CD4-positive, alpha-beta T cell (primary cell): ENCODE measurements around the gene MYO15A. TPM values are rescaled to one million over a fixed set of nuclear protein-coding genes. Genes with fewer than 3 reads are reported as not detected.

Experiments
- ATAC-seq: fragments of 200-7000 bp; cut with Tn5 transposase; one replicate; pipeline ENCODE4 v1.10.0; 2022; ENCODE audit warnings: mild to moderate bottlenecking; ENCODE audit not compliant: poor library complexity
- CTCF ChIA-PET: fragments of 350-600 bp; sonication (Branson Sonifier 250); formaldehyde crosslinking; loops from one replicate; lab custom pipeline; 2021; ENCODE audit warnings: antibody characterized with exemption, inconsistent platforms; lab: Charles Lee
- POLR2A ChIA-PET: fragments of 350-600 bp; sonication (Branson Sonifier 250); formaldehyde crosslinking; loops from one replicate; lab custom pipeline; 2021; ENCODE audit warnings: antibody characterized with exemption, inconsistent platforms; lab: Charles Lee
- DNase-seq, 14 experiments: peaks; one replicate each; pipeline ENCODE4 v3.0.0-alpha.2; 2013 to 2020; ENCODE audit warnings: mixed read lengths in 2 of 14
- H3K27ac ChIP-seq, 2 donors: one replicate each; pipeline versions ENCODE4 v1.5.1 to v1.7.0; 2013; ENCODE audit warnings: low read length in 2 of 2, low read depth in 1 of 2, mild to moderate bottlenecking in 1 of 2
- H3K27me3 ChIP-seq, 2 experiments: 1 replicate in 1 of 2; 2 replicates in 1 of 2; pipeline versions ENCODE4 v1.6.1 to v1.7.0; 2013; ENCODE audit warnings: low read length in 2 of 2, control low read depth in 1 of 2, mild to moderate bottlenecking in 1 of 2, moderate library complexity in 1 of 2; ENCODE audit not compliant: insufficient read depth in 2 of 2, control insufficient read depth in 1 of 2
- H3K36me3 ChIP-seq: one replicate; pipeline ENCODE4 v1.6.1; 2013; ENCODE audit warnings: low read length, control low read depth; ENCODE audit not compliant: insufficient read depth
- H3K4me1 ChIP-seq: one replicate; pipeline ENCODE4 v1.6.1; 2013; ENCODE audit warnings: low read length, control low read depth; ENCODE audit not compliant: insufficient read depth
- H3K4me3 ChIP-seq: one replicate; pipeline ENCODE4 v1.5.1; 2013; ENCODE audit warnings: mild to moderate bottlenecking, low read length, moderate library complexity
- H3K9me3 ChIP-seq, 2 experiments: 1 replicate in 1 of 2; 2 replicates in 1 of 2; pipeline versions ENCODE4 v1.6.1 to v1.7.0; 2013; ENCODE audit warnings: low read length in 2 of 2, mild to moderate bottlenecking in 2 of 2, control low read depth in 1 of 2, moderate library complexity in 1 of 2; ENCODE audit not compliant: control insufficient read depth in 1 of 2, insufficient read depth in 1 of 2
- H3K27ac Mint-ChIP-seq: one replicate; pipeline ENCODE4 v1.8.0; 2020; ENCODE audit warnings: mixed read lengths
- H3K27me3 Mint-ChIP-seq: one replicate; pipeline ENCODE4 v1.8.0; 2021; ENCODE audit warnings: mixed read lengths
- H3K36me3 Mint-ChIP-seq: one replicate; pipeline ENCODE4 v1.8.0; 2021; ENCODE audit warnings: low read depth, mixed read lengths
- H3K4me1 Mint-ChIP-seq: one replicate; pipeline ENCODE4 v1.8.0; 2021; ENCODE audit warnings: low read depth, mixed read lengths
- H3K4me3 Mint-ChIP-seq: one replicate; pipeline ENCODE4 v1.8.0; 2020; ENCODE audit warnings: mild to moderate bottlenecking, mixed read lengths
- H3K9me3 Mint-ChIP-seq: one replicate; pipeline ENCODE4 v1.8.0; 2020; ENCODE audit warnings: mixed read lengths
- intact Hi-C, 2 experiments: fragments of 100-400 bp; cut with DNase I in 1 of 2; cut with micrococcal nuclease in 1 of 2; formaldehyde crosslinking; loops; one replicate each; pipeline versions ENCODE4 v1.15.1 to v1.9.0; 2023 to 2025; cut with DNase I, micrococcal nuclease
- total RNA-seq, 174 experiments: library from RNA in 2 of 174; stranded (reverse) in 2 of 174; gene quantifications; one replicate each; pipeline ENCODE4 v1.2.3 and lab custom pipeline; 2021 to 2026
- TF ChIP-seq, protein P1 (sequence below): fragments of 200-600 bp; IDR thresholded peaks from one replicate; pipeline ENCODE4 v1.8.0; 2022; ENCODE audit warnings: antibody characterized with exemption, mild to moderate bottlenecking

The MYO15A gene
- total RNA-seq, 2 experiments from 2014 or later: 1.2 to 1.6 TPM

GRCh38 chr17:18105595-18105994 is 3.0 kb upstream of the MYO15A start:
- DNase-seq: no peak
- no peaks in the 10 kb centered on the region for H3K27me3 ChIP-seq
- ChIA-PET CTCF (no interaction called here), POLR2A (no interaction called here)
- Mint-ChIP-seq H3K4me1 (no peaks in the 10 kb centered on the region), H3K9me3 (no peaks in the 10 kb centered on the region), H3K4me3 (no peak overlapping the region), H3K36me3 (peaks cover 27% of the 10 kb centered on the region), H3K27me3 (no peaks in the 10 kb centered on the region), H3K27ac (no peak overlapping the region)
- no peak for ATAC-seq
- no peaks in the 10 kb centered on the region for H3K4me1 ChIP-seq
- peaks cover 24% of the 10 kb centered on the region for H3K36me3 ChIP-seq
- no peak overlapping the region for H3K27ac ChIP-seq
- H3K9me3 ChIP-seq: no peaks in the 10 kb centered on the region
- intact Hi-C loops: no loop called here
- no peak overlapping the region for H3K4me3 ChIP-seq
- TF ChIP-seq, protein P1, sequence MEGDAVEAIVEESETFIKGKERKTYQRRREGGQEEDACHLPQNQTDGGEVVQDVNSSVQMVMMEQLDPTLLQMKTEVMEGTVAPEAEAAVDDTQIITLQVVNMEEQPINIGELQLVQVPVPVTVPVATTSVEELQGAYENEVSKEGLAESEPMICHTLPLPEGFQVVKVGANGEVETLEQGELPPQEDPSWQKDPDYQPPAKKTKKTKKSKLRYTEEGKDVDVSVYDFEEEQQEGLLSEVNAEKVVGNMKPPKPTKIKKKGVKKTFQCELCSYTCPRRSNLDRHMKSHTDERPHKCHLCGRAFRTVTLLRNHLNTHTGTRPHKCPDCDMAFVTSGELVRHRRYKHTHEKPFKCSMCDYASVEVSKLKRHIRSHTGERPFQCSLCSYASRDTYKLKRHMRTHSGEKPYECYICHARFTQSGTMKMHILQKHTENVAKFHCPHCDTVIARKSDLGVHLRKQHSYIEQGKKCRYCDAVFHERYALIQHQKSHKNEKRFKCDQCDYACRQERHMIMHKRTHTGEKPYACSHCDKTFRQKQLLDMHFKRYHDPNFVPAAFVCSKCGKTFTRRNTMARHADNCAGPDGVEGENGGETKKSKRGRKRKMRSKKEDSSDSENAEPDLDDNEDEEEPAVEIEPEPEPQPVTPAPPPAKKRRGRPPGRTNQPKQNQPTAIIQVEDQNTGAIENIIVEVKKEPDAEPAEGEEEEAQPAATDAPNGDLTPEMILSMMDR: no peak

DNA sequence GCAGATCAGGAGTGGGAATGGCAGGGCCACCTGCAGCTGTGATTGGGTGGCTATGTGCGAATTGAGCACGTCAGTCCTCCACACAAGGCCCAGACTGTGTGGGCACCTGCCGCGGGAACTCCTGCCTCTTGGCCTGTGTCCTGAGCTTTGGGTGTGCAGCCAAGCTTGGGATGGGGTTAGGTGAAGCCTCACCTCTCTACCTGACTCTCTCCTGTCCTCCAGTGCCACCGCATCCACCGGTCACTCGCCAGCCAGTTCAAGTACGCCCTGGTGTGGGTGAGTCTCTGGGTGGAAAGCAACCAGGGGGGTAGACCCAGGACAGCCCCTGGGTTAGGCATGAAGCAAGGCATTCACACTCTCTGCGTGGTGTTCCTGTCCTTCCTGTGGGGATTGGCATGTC is 2.3 kb upstream of the MYO15A start:
- Histone ChIP-seq H3K27me3 (no peaks in the 10 kb centered on the region), H3K9me3 (no peaks in the 10 kb centered on the region), H3K4me1 (no peaks in the 10 kb centered on the region), H3K4me3 (no peak overlapping the region), H3K27ac (no peak overlapping the region), H3K36me3 (peaks cover 21% of the 10 kb centered on the region)
- no peak overlapping the region for H3K4me3 Mint-ChIP-seq
- no peak overlapping the region for H3K27ac Mint-ChIP-seq
- H3K27me3 Mint-ChIP-seq: no peaks in the 10 kb centered on the region
- CTCF ChIA-PET: no interaction called here
- TF ChIP-seq, protein P1: no peak
- no peak for DNase-seq
- H3K36me3 Mint-ChIP-seq: peaks cover 24% of the 10 kb centered on the region
- POLR2A ChIA-PET: no interaction called here
- ATAC-seq: no peak
- H3K4me1 Mint-ChIP-seq: no peaks in the 10 kb centered on the region
- intact Hi-C loops: no loop called here
- no peaks in the 10 kb centered on the region for H3K9me3 Mint-ChIP-seq

DNA sequence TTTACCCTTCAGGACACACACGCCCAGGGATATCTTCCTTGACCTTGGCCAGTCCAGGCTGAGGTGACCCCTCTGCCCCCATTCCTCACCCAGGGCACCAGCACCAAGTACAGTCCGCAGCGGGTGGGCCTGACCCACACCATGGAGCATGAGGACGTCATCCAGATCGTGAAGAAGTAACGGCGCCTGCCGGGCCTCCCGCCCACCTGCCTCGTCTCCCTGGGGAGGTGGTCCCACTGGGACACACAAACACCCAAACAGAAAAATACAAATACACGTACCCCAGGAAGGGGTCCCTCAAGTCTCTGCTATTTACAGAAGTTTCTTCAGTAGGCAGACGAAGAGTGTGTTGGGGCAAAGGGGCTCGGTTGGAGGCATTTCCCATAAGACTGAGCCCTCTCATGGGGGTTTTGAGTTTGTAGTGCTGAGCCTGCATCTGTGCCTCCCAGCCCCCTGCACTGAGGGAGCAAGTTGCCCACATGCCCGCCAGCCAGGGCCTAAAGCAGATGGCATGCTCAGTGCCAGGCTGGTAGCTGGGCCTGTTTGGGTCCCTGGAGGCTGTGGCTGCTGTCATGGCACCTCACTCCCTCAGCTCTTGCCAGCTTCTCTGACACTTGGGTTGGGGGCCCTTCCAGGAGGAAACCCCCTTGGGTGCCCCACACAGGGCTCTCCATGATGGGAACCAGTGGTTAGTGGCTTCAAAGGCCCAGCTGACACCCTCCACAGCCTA is 1.3 kb upstream of the MYO15A start:
- no peaks in the 10 kb centered on the region for H3K4me1 ChIP-seq
- H3K9me3 ChIP-seq: no peaks in the 10 kb centered on the region
- peaks cover 12% of the 10 kb centered on the region for H3K36me3 ChIP-seq
- intact Hi-C loops: no loop called here
- no peak for ATAC-seq
- H3K27me3 Mint-ChIP-seq: no peaks in the 10 kb centered on the region
- CTCF ChIA-PET: no interaction called here
- H3K4me1 Mint-ChIP-seq: no peaks in the 10 kb centered on the region
- POLR2A ChIA-PET: no interaction called here
- no peak overlapping the region for H3K27ac Mint-ChIP-seq
- H3K4me3 ChIP-seq: no peak overlapping the region
- H3K27me3 ChIP-seq: no peaks in the 10 kb centered on the region
- TF ChIP-seq, protein P1: no peak
- H3K27ac ChIP-seq: no peak overlapping the region
- DNase-seq: no peak
- H3K36me3 Mint-ChIP-seq: peaks cover 16% of the 10 kb centered on the region
- no peaks in the 10 kb centered on the region for H3K9me3 Mint-ChIP-seq
- no peak overlapping the region for H3K4me3 Mint-ChIP-seq
